H1 (cell line): Measurements from ENCODE around the gene PRKAR2A. TPM values are rescaled to one million over a fixed set of nuclear protein-coding genes. Genes with fewer than 3 reads are reported as not detected.

ENCODE experiments used
- CTCF ChIA-PET: fragments of 300-600 bp; sonication (Branson Sonifier 250); formaldehyde crosslinking; loops from one replicate; lab custom pipeline; 2021; ENCODE audit not compliant: partially characterized antibody; lab: Charles Lee
- POLR2A ChIA-PET: fragments of 300-600 bp; sonication (Branson Sonifier 250); formaldehyde crosslinking; loops from one replicate; lab custom pipeline; 2021; ENCODE audit warnings: inconsistent platforms; ENCODE audit not compliant: partially characterized antibody; lab: Charles Lee
- DNase-seq, 2 experiments: peaks; one replicate each; pipeline versions ENCODE4 v3.0.0 to v3.0.0-alpha.2; 2010 to 2022; ENCODE audit warnings: low spot score in 2 of 2, low read depth in 1 of 2, mixed read lengths in 1 of 2
- FAIRE-seq: peaks from 2 replicates; lab custom pipeline; 2011; peaks lifted over from hg19 to GRCh38; lab: Jason Lieb, UNC
- H2AFZ ChIP-seq: 2 replicates; pipeline ENCODE4 v1.8.1; 2012; ENCODE audit warnings: low read length, inconsistent platforms
- H2AK5ac ChIP-seq: 2 replicates; pipeline ENCODE4 v1.6.1; 2013; ENCODE audit warnings: low read depth, low read length
- H2BK120ac ChIP-seq: replicated peaks from 2 replicates; pipeline ENCODE3; 2013; ENCODE audit warnings: low read depth, low read length, inconsistent platforms
- H2BK12ac ChIP-seq: 2 replicates; pipeline ENCODE4 v1.6.1; 2013; ENCODE audit warnings: low read depth, low read length
- H2BK15ac ChIP-seq: 2 replicates; pipeline ENCODE4 v1.6.1; 2013; ENCODE audit warnings: low read length
- H2BK20ac ChIP-seq: 2 replicates; pipeline ENCODE4 v1.6.1; 2013; ENCODE audit warnings: low read length
- H2BK5ac ChIP-seq: 2 replicates; pipeline ENCODE4 v1.6.1; 2013; ENCODE audit warnings: low read depth, low read length
- H3K14ac ChIP-seq: 2 replicates; pipeline ENCODE4 v1.6.1; 2013; ENCODE audit warnings: inconsistent platforms; ENCODE audit not compliant: insufficient read length
- H3K18ac ChIP-seq: 2 replicates; pipeline ENCODE4 v1.6.1; 2013; ENCODE audit warnings: low read length; ENCODE audit errors: extremely low read depth
- H3K23ac ChIP-seq: 2 replicates; pipeline ENCODE4 v1.6.1; 2013; ENCODE audit warnings: inconsistent platforms; ENCODE audit not compliant: insufficient read length
- H3K23me2 ChIP-seq: 2 replicates; pipeline ENCODE4 v1.6.1; 2013; ENCODE audit warnings: low read depth, low read length
- H3K27ac ChIP-seq: 2 replicates; pipeline ENCODE4 v1.6.1; 2011; ENCODE audit warnings: low read depth, low read length, inconsistent platforms
- H3K27me3 ChIP-seq, 4 experiments: replicated peaks in 1 of 4; 1 replicate in 1 of 4; 2 replicates in 3 of 4; pipeline versions ENCODE4 v1.6.1 to v1.8.1; 2011 to 2013; ENCODE audit warnings: low read length in 3 of 4, mild to moderate bottlenecking in 3 of 4, inconsistent platforms in 2 of 4, mixed read lengths in 2 of 4, moderate library complexity in 1 of 4; ENCODE audit not compliant: control insufficient read depth in 3 of 4, insufficient read depth in 3 of 4; ENCODE audit errors: extremely low read depth in 1 of 4
- H3K36me3 ChIP-seq, 4 experiments: 2 replicates each; pipeline versions ENCODE4 v1.6.1 to v1.8.1; 2011 to 2013; ENCODE audit warnings: mild to moderate bottlenecking in 4 of 4, low read length in 3 of 4, moderate library complexity in 2 of 4, control low read depth in 1 of 4, inconsistent platforms in 1 of 4; ENCODE audit not compliant: insufficient read depth in 4 of 4, control insufficient read depth in 2 of 4
- H3K4ac ChIP-seq: replicated peaks from 2 replicates; pipeline ENCODE3; 2013; ENCODE audit warnings: low read length, low read depth, mixed read lengths, inconsistent platforms; ENCODE audit not compliant: insufficient read length
- H3K4me1 ChIP-seq, 4 experiments: replicated peaks in 1 of 4; 1 replicate in 1 of 4; 2 replicates in 3 of 4; pipeline versions ENCODE4 v1.6.1 to v1.8.1; 2011 to 2013; ENCODE audit warnings: low read length in 3 of 4, inconsistent platforms in 2 of 4, mixed read lengths in 1 of 4; ENCODE audit not compliant: insufficient read depth in 4 of 4, control insufficient read depth in 3 of 4
- H3K4me2 ChIP-seq, 2 experiments: 2 replicates each; pipeline versions ENCODE4 v1.6.1 to v1.8.1; 2011 to 2013; ENCODE audit warnings: low read depth in 2 of 2, low read length in 2 of 2, control low read depth in 1 of 2, inconsistent platforms in 1 of 2, mild to moderate bottlenecking in 1 of 2; ENCODE audit not compliant: insufficient read depth in 1 of 2
- H3K4me3 ChIP-seq, 4 experiments: fragments of 200-600, 300-600 bp in 1 of 4; sonication (generic), shearing (Covaris generic), sonication (Bioruptor Twin) in 1 of 4; 2 replicates each; pipeline versions ENCODE4 v1.5.1 to v1.8.1; 2011 to 2016; ENCODE audit warnings: low read length in 4 of 4, low read depth in 3 of 4, control low read depth in 2 of 4, inconsistent platforms in 2 of 4, mild to moderate bottlenecking in 2 of 4, mixed read lengths in 1 of 4, moderate library complexity in 1 of 4; ENCODE audit not compliant: insufficient read depth in 2 of 4; ENCODE audit errors: extremely low read depth in 1 of 4
- H3K56ac ChIP-seq: replicated peaks from 2 replicates; pipeline ENCODE3; 2013; ENCODE audit warnings: low read depth, mild to moderate bottlenecking, mixed read lengths, low read length, inconsistent platforms; ENCODE audit not compliant: insufficient read length
- H3K79me1 ChIP-seq: 2 replicates; pipeline ENCODE4 v1.6.1; 2013; ENCODE audit warnings: low read depth, low read length, control low read depth
- H3K79me2 ChIP-seq, 2 experiments: 2 replicates each; pipeline versions ENCODE4 v1.6.1 to v1.8.1; 2012 to 2013; ENCODE audit warnings: low read length in 2 of 2, mild to moderate bottlenecking in 2 of 2, inconsistent platforms in 1 of 2; ENCODE audit not compliant: insufficient read depth in 2 of 2, control insufficient read depth in 1 of 2
- H3K9ac ChIP-seq, 4 experiments: replicated peaks in 1 of 4; 1 replicate in 1 of 4; 2 replicates in 3 of 4; pipeline versions ENCODE4 v1.6.1 to v1.8.1; 2011 to 2013; ENCODE audit warnings: low read depth in 3 of 4, low read length in 3 of 4, control low read depth in 2 of 4, mild to moderate bottlenecking in 2 of 4, moderate library complexity in 2 of 4, inconsistent platforms in 1 of 4; ENCODE audit errors: extremely low read depth in 1 of 4
- H3K9me3 ChIP-seq, 2 experiments: 2 replicates each; pipeline versions ENCODE4 v1.6.1 to v1.8.1; 2012 to 2013; ENCODE audit warnings: mild to moderate bottlenecking in 2 of 2, moderate library complexity in 2 of 2, control low read depth in 1 of 2, inconsistent platforms in 1 of 2, low read depth in 1 of 2, low read length in 1 of 2, mixed read lengths in 1 of 2; ENCODE audit not compliant: insufficient read depth in 2 of 2
- H4K20me1 ChIP-seq, 2 experiments: replicated peaks in 1 of 2; 2 replicates each; pipeline versions ENCODE3 to v1.8.1; 2011 to 2013; ENCODE audit warnings: inconsistent platforms in 2 of 2, low read length in 2 of 2, mild to moderate bottlenecking in 1 of 2; ENCODE audit not compliant: insufficient read depth in 2 of 2, control insufficient read depth in 1 of 2
- H4K5ac ChIP-seq: 2 replicates; pipeline ENCODE4 v1.6.1; 2013; ENCODE audit warnings: low read length, low read depth, mixed read lengths, inconsistent platforms; ENCODE audit not compliant: insufficient read length
- H4K8ac ChIP-seq: 2 replicates; pipeline ENCODE4 v1.8.0; 2013; ENCODE audit warnings: mild to moderate bottlenecking, moderate library complexity, low read length, inconsistent platforms; ENCODE audit not compliant: insufficient read depth; ENCODE audit errors: extremely low read depth
- H4K91ac ChIP-seq: replicated peaks from 2 replicates; pipeline ENCODE3; 2013; ENCODE audit warnings: low read length, mixed read lengths, inconsistent platforms; ENCODE audit not compliant: insufficient read length
- TAF1 ChIP-seq: IDR thresholded peaks from 2 replicates; pipeline ENCODE4 v1.6.1; 2011; ENCODE audit warnings: mild to moderate bottlenecking, low read depth, low read length
- polyA plus RNA-seq, 7 experiments: library from polyadenylated mRNA; depleted of rRNA in 3 of 7; stranded (reverse) in 5 of 7; unstranded in 2 of 7; fragments of >200 nt in 5 of 7; fragments of 200-250 nt in 2 of 7; gene quantifications; 1 replicate in 5 of 7; 2 replicates in 1 of 7; 4 replicates in 1 of 7; pipeline versions ENCODE4 v1.2.1 to v1.2.3, GENCODE V29; 2011 to 2013; ENCODE audit warnings: missing spikeins in 2 of 7, mixed read lengths in 2 of 7
- total RNA-seq: library from RNA; stranded (reverse); fragmentation: NEBNext Ultra II Directional; extraction: Animal tissue kit (Norgen Biotek cat#: 25700); gene quantifications from 2 replicates; pipeline ENCODE4 v1.2.1, GENCODE V29; 2021

The PRKAR2A gene
- total and polyA plus RNA-seq, 2 of the 8 experiments (the other 6 are each of a cell fraction or from before 2014, with no cell fraction given): 6.3 to 42.4 TPM

GRCh38 chr3:48832684-48833083, 15.0 kb downstream of the PRKAR2A start:
- Histone ChIP-seq H3K27ac (no peak overlapping the region), H3K4me1 (no peaks in the 10 kb centered on the region), H2BK20ac (no peak overlapping the region), H3K9me3 (no peaks in the 10 kb centered on the region), H2AK5ac (no peak overlapping the region), H3K18ac (no peak overlapping the region), H3K79me1 (no peaks in the 10 kb centered on the region), H3K9ac (no peak overlapping the region), H2BK5ac (no peak overlapping the region), H3K4me2 (no peak overlapping the region), H3K27me3 (no peaks in the 10 kb centered on the region), H4K91ac (no peak overlapping the region), H3K36me3 (no peaks in the 10 kb centered on the region), H2BK12ac (no peak overlapping the region), H3K23me2 (no peaks in the 10 kb centered on the region), H4K5ac (no peak overlapping the region), H2BK15ac (no peak overlapping the region), H2BK120ac (no peak overlapping the region), H3K79me2 (no peaks in the 10 kb centered on the region), H4K20me1 (no peaks in the 10 kb centered on the region), H3K14ac (no peak overlapping the region), H3K4me3 (no peak overlapping the region), H3K23ac (no peak overlapping the region), H3K56ac (no peak overlapping the region), H2AFZ (no peak overlapping the region), H3K4ac (no peak overlapping the region), H4K8ac (no peak overlapping the region)
- ChIA-PET CTCF (interaction anchor here (1.5 kb wide), 1 partner anchor 92 kb away, joined by 8 read pairs; no protein-coding TSS in a partner anchor), POLR2A (interaction anchor here (0.8 to 1.0 kb wide), 4 partner anchors 13 to 198 kb away, joined by 3 read pairs; partner anchors contain the start of gene PRKAR2A)
- FAIRE-seq: no peak
- DNase-seq: no peak
- TF ChIP-seq TAF1: no peak
